HG03280 (cell line): ENCODE results near the gene ADAMTS12.
"Not testable (repeated sequence)": the region's sequence is repeated elsewhere in the genome, so short reads cannot be mapped to it uniquely, and the experiment has no call there.

Experiments used
- ATAC-seq: cut with Tn5 transposase; IDR thresholded peaks from one replicate; pipeline ENCODE4 v1.9.1; 2021; ENCODE audit warnings: mild to moderate bottlenecking, moderate library complexity; ENCODE audit not compliant: unreplicated experiment

The ADAMTS12 gene

GRCh38 chr5:33914844-33915243, 23.1 kb upstream of the ADAMTS12 start:
- not testable (repeated sequence) for ATAC-seq

- not testable (repeated sequence) for ATAC-seq
These were observed 14.5 kb upstream of the ADAMTS12 start for GRCh38 chr5:33906248-33906647.

- no peak for ATAC-seq
These were observed 13.6 kb upstream of the ADAMTS12 start for GRCh38 chr5:33905381-33905780.

GRCh38 chr5:33903118-33903517, 11.3 kb upstream of the ADAMTS12 start:
- no peak for ATAC-seq

GRCh38 chr5:33901156-33901555, 9.4 kb upstream of the ADAMTS12 start:
- no peak for ATAC-seq

- ATAC-seq, result no peak
These were observed 2.8 kb upstream of the ADAMTS12 start for GRCh38 chr5:33894566-33894965.

GRCh38 chr5:33892620-33893137, 889 bp upstream of the ADAMTS12 start:
- ATAC-seq, result no peak

GRCh38 chr5:33891446-33891787, 373 bp downstream of the ADAMTS12 start:
- no peak for ATAC-seq

GRCh38 chr5:33890131-33891032, 1.4 kb downstream of the ADAMTS12 start:
- ATAC-seq, result no peak

- no peak for ATAC-seq
These were observed 3.2 kb downstream of the ADAMTS12 start for GRCh38 chr5:33888587-33888986.

GRCh38 chr5:33887268-33887667, 4.5 kb downstream of the ADAMTS12 start:
- no peak for ATAC-seq

- no peak for ATAC-seq
These were observed 5.5 kb downstream of the ADAMTS12 start for GRCh38 chr5:33886283-33886682.

- no peak for ATAC-seq
These were observed 6.1 kb downstream of the ADAMTS12 start for GRCh38 chr5:33885679-33886078.

GRCh38 chr5:33883482-33883881, 8.3 kb downstream of the ADAMTS12 start:
- ATAC-seq, result no peak

- ATAC-seq, result no peak
These were observed 11.5 kb downstream of the ADAMTS12 start for GRCh38 chr5:33880319-33880718.

GRCh38 chr5:33877449-33877848, 14.3 kb downstream of the ADAMTS12 start:
- no peak for ATAC-seq

- no peak for ATAC-seq
These were observed 24.5 kb downstream of the ADAMTS12 start for GRCh38 chr5:33867241-33867640.

GRCh38 chr5:33859177-33859576, 32.6 kb downstream of the ADAMTS12 start:
- ATAC-seq, result not testable (repeated sequence)

- peak; percentile 67 for ATAC-seq
These were observed 34.8 kb downstream of the ADAMTS12 start for GRCh38 chr5:33857037-33857436.

- no peak for ATAC-seq
These were observed 36.4 kb downstream of the ADAMTS12 start for GRCh38 chr5:33855396-33855795.

- ATAC-seq, result no peak
These were observed 37.0 kb downstream of the ADAMTS12 start for GRCh38 chr5:33854733-33855151.

- no peak for ATAC-seq
These were observed 39.0 kb downstream of the ADAMTS12 start for GRCh38 chr5:33852837-33853236.
